ENCODE results near the gene GRHL3.

GRCh38 chr1:24361811-24362210, 42.7 kb downstream of the GRHL3 start:
- TF ChIP-seq POLR2A (IDR thresholded peaks at IDR 0.05; ENCODE audit: low read depth, low read length): no peak
- no peak for TF ChIP-seq POLR2AphosphoS5 (IDR thresholded peaks at IDR 0.05; ENCODE audit: low read depth, low read length)
- no peak for TF ChIP-seq TAF1 (IDR thresholded peaks at IDR 0.05; ENCODE audit: borderline replicate concordance, low read depth, low read length)

Measured in GM12892 (cell line).